GM18861 (cell line): ENCODE results near the gene NINJ2.

Source experiments
- ATAC-seq: cut with Tn5 transposase; IDR thresholded peaks from one replicate; pipeline ENCODE4 v1.9.1; 2021; ENCODE audit not compliant: unreplicated experiment

Gene NINJ2

DNA sequence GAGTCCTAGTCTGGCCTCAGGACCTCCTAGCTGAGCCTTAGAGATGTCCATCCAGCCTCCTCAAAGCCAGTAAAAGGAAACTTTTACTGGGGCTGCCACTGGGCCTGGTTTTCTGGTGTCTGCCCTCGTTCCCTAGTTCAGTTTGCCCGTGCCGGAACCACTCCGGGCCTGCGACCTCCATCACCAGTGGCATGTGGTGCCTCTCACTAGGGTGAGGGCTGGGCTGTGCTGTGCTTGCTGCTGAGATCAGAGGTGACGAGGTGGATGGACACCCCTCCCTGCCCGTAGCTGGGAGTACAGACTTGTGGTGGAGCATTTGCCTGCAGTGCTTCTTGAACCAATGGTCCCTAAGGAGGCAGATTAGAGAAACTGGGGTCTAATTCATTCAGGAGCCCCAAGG, 127.8 kb downstream of the NINJ2 start:
- no peak for ATAC-seq

DNA sequence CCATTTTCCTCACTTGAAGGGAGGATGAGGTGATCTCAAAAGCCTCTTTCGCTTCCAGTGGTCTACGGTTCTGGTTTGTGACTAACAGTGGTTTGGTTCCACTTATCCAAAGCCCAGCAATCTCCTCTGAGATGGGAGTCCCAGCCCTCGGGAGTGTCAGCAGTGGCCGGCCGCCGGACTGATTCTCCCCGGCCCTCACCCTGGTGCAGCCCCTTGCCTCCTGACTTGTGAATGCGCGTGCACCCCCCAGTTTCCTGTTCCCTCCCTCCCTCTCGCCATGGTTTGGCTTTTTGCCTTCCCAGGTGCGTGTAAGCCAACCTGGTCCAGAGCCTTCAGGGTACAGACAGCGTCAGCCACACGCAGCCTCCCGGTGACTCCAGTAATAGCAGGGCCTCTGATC, 129.0 kb downstream of the NINJ2 start:
- ATAC-seq = no peak

- no peak for ATAC-seq
These were observed 129.5 kb downstream of the NINJ2 start for GRCh38 chr12:533718-534117.

DNA sequence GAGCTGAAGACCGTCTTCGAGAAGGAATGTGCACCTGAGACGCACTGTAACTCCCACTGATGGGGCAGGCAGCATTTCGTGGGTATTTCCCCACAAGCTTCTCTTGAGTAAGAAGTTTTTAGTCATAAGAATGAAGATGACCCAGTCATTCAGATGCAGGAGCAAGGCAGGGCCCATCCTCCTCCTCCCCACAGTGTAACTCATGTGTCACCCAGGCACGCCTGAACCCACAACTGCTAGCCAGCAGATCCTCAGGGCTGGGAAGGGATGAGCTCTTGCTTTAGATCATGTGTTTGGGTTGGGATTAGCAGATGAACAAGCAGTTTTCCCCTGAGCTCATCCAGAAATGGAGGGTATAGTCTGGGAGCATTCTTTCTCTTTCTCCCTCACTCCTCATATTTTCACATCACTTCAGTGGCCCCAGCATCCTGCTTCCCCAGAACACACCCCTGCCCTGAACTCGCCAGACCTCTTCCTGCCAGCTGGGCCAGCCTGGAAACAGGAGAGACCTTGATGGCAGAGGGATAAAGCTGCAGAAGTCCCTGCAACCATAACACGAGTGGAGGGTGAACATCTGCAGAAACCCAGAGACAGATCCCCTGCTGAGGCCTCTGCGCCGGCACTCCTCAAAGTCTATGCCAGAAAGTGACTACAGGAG, 130.2 kb downstream of the NINJ2 start:
- ATAC-seq = no peak

DNA sequence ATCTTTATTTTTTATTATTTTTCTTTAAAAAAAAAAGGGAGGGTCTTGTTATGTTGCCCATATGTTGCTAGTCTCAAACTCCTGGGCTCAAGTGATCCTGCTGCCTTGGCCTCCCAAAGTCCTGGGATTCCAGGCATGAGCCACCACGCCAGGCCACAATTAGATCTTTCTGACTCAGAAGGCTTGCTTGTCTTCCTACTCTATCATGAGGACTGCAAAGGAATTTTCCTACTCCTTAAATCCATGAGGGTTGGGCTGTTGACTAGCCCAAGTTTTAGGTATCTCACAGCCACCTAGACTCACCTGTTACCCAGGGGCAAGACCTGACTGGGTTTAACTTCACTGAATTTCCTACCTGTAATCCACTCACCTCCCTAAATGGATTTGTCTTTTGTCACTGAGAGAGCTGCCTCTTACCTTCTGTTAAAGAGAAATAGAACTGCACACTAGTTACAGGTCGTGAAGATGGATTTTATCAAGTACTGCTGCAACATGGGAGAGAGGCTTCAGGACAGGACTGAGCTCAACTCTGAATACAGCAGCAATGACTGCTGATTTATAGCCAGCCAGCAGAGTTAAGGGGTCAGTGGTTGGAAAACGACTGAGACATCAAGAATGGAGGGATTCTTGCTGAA, 131.2 kb downstream of the NINJ2 start:
- ATAC-seq = no peak

GRCh38 chr12:530821-531220, 132.4 kb downstream of the NINJ2 start:
- ATAC-seq = no peak

GRCh38 chr12:530308-530707, 132.9 kb downstream of the NINJ2 start:
- ATAC-seq = no peak

- ATAC-seq = no peak
These were observed 135.5 kb downstream of the NINJ2 start for GRCh38 chr12:527729-528128.

- no peak for ATAC-seq
These were observed 136.0 kb downstream of the NINJ2 start for GRCh38 chr12:527241-527640.

GRCh38 chr12:526089-526488, 137.2 kb downstream of the NINJ2 start:
- ATAC-seq = no peak

DNA sequence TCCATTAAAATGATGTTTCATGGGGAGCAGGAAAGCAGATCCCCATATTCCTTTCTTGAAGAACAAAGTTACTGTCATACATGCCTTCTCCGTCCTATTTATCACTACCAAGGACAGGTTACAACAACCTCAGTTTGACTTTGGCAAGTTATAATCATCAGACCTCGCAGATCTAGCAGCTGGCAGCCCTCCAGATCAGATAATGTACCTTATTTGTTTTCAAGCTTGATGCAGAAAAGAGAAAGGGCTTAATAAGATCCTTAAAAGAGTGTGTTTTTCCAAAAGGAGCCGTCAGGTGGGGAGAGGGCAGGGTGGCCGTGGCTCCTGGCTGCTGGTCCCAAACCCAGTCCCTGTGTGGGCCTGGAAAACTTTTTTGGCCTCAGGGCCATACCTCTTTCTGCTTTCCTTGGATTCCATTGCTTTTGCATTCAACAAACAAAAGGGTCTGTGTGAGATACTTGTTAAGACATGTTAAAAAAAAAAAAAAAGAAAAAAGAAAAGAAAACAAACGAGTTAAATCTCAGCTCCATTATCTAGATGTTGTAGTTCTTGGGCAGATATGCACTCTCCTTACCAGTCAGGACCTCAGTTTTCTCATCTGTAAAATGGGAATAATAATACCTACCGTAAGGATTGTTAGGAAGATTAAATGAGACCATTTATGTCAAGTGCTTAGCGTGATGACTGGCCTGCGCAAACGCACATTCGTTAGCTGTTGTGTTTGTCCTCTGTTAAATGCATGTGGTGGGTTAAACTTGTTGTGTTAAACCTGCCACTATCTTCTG, 138.9 kb downstream of the NINJ2 start:
- ATAC-seq = no peak

DNA sequence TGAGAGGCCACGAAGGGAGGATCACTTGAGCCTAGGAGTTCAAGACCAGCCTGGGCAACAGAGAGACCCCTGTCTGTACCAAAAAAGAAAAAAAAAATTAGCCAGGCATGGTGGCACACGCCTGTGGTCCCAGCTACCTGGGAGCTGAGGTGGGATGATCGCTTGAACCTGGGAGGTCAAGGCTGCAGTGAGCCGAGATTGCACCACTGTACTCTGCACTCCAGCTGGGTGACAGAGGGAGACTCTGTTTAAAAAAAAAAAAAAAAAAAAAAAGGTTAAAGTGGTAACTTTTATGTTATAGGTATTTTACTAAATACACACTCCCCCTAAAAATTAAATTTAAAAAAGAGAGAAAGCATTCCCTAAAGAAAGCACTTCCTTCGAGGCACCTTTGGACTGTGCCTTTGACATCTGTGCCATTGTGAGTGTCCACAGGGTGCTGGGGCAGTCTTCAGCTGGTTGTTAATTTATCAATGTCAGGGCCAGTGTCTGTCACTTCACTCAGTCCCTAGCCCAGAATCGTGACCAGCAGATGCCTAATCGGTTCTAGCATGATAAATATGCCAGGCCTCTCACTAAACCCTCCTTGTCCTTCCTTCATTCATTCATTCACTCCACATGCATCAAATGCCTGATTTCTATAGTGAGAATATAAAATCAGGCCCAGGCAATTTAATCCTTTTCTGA, 140.4 kb downstream of the NINJ2 start:
- ATAC-seq = no peak

DNA sequence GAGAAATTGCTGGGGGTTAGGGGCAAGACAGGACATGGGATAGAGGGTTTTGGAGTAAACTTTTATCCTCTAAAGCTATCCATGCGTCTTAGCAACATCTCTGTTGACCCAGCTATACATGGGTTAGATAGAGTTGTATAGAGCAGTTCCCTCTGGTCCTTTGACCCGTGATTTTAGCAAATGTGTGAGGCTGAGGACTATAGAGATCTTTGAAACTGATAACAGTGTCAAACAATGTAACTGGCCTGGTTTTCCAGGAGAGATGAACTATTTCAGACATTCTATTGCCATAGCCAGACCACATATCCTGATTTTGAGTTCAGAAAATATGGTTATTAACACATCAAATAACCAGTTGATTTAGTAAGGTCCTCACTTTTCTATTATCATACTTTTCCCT, 143.1 kb downstream of the NINJ2 start:
- ATAC-seq = no peak

GRCh38 chr12:517538-517937, 145.7 kb downstream of the NINJ2 start:
- no peak for ATAC-seq
